DMS114 treated with DMSO at 0.1 percent for 48 hours (cell line): ENCODE results near the gene ZNF12.
"Not testable (repeated sequence)": the region's sequence is repeated elsewhere in the genome, so short reads cannot be mapped to it uniquely, and the experiment has no call there.

Experiments used
- DNase-seq: peaks from one replicate; lab custom pipeline; 2025; ENCODE audit not compliant: unreplicated experiment; lab: John Stamatoyannopoulos, UW

The ZNF12 gene

GRCh38 chr7:6706666-6707407 is at the start of gene ZNF12:
ZNF12 (minus strand) TSS chr7:6706947; CDS start chr7:6705173, 1,774 bp downstream.
- DNase-seq: peak; percentile 89

GRCh38 chr7:6753964-6754363 is 47.2 kb upstream of the ZNF12 start, which contains the start of gene RSPH10B2:
RSPH10B2 (plus strand) TSS chr7:6754103; CDS start chr7:6757678, 3,575 bp downstream.
- not testable (repeated sequence) for DNase-seq

- DNase-seq: not testable (repeated sequence)
Observed at GRCh38 chr7:6750173-6750572, 43.4 kb upstream of the ZNF12 start.

GRCh38 chr7:6749335-6749734 is 42.6 kb upstream of the ZNF12 start:
- DNase-seq: not testable (repeated sequence)

- DNase-seq: not testable (repeated sequence)
Observed at GRCh38 chr7:6744410-6745100, 37.8 kb upstream of the ZNF12 start.

- DNase-seq: not testable (repeated sequence)
Observed at GRCh38 chr7:6738415-6738814, 31.7 kb upstream of the ZNF12 start.

- DNase-seq: no peak
Observed at GRCh38 chr7:6730343-6730633, 23.5 kb upstream of the ZNF12 start.

GRCh38 chr7:6729492-6730342 is 23.0 kb upstream of the ZNF12 start:
- peak; percentile 69 for DNase-seq

- DNase-seq: not testable (repeated sequence)
Observed at GRCh38 chr7:6728893-6729491, 22.2 kb upstream of the ZNF12 start.

- no peak for DNase-seq
Observed at GRCh38 chr7:6727663-6728062, 20.9 kb upstream of the ZNF12 start.

GRCh38 chr7:6726341-6726740 is 19.6 kb upstream of the ZNF12 start:
- DNase-seq: not testable (repeated sequence)

- no peak for DNase-seq
Observed at GRCh38 chr7:6725003-6725402, 18.3 kb upstream of the ZNF12 start.

GRCh38 chr7:6724351-6724750 is 17.6 kb upstream of the ZNF12 start:
- not testable (repeated sequence) for DNase-seq

GRCh38 chr7:6718124-6718523 is 11.4 kb upstream of the ZNF12 start:
- no peak for DNase-seq

GRCh38 chr7:6715898-6716297 is 9.2 kb upstream of the ZNF12 start:
- DNase-seq: not testable (repeated sequence)

GRCh38 chr7:6714360-6714759 is 7.6 kb upstream of the ZNF12 start:
- DNase-seq: no peak

GRCh38 chr7:6709808-6710207 is 3.1 kb upstream of the ZNF12 start:
- no peak for DNase-seq

- no peak for DNase-seq
Observed at GRCh38 chr7:6708304-6708703, 1.6 kb upstream of the ZNF12 start.

- DNase-seq: no peak
Observed at GRCh38 chr7:6705959-6706665, 635 bp downstream of the ZNF12 start.

GRCh38 chr7:6701860-6702259 is 4.9 kb downstream of the ZNF12 start:
- DNase-seq: no peak

- no peak for DNase-seq
Observed at GRCh38 chr7:6700793-6701192, 6.0 kb downstream of the ZNF12 start.
